ENCODE measurements around the gene PRRC2A. TPM values are rescaled to one million over a fixed set of nuclear protein-coding genes. Genes with fewer than 3 reads are reported as not detected.
A peak's percentile ranks its signal among the peaks of the same experiment; 100 is the strongest.
"Not testable (repeated sequence)": the region's sequence is repeated elsewhere in the genome, so short reads cannot be mapped to it uniquely, and the experiment has no call there.

The PRRC2A gene
- total and polyA plus RNA-seq, 3 experiments from 2014 or later, result 9.3 to 263 (median 251) TPM

GRCh38 chr6:31586599-31587281, 33.8 kb upstream of the PRRC2A start:
- Mint-ChIP-seq H3K36me3 (peaks cover 8 to 14% (median 8%) of the 10 kb centered on the region in 3 donors), H3K27ac (peak overlapping the region; percentile 87 to 99 (median 96)), H3K4me3 (peak overlapping the region; percentile 62 to 90 (median 83)), H3K27me3 (peaks cover 0 to 1% of the 10 kb centered on the region in 2 donors), H3K4me1 (peaks cover 67 to 97% (median 87%) of the 10 kb centered on the region in 3 donors), H3K9me3 (no peaks in the 10 kb centered on the region)
- Histone ChIP-seq H3K9me3 (ENCODE audit: low read length) (no peaks in the 10 kb centered on the region), H3K4me3 (ENCODE audit: low read length) (peak overlapping the region; percentile 40), H3K4me1 (ENCODE audit: insufficient read depth, low read length) (peaks cover 74% of the 10 kb centered on the region), H3K27ac (ENCODE audit: low read depth, low read length) (peak overlapping the region; percentile 18), H3K27me3 (ENCODE audit: insufficient read depth, low read length, poor library complexity, severe bottlenecking) (no peaks in the 10 kb centered on the region), H3K36me3 (ENCODE audit: insufficient read depth, low read length) (no peaks in the 10 kb centered on the region)
- POLR2A ChIA-PET, result interaction anchor here (0.7 to 2.1 kb wide), 6 partner anchors 9 to 124 kb away, joined by 3 to 8 read pairs (median 5); partner anchors contain the start of gene DDX39B
- CTCF ChIA-PET, result interaction anchor here (1.5 to 22.0 kb wide), 5 partner anchors 5 to 311 kb away, joined by 3 to 692 read pairs (median 576); partner anchors contain the start of genes ATP6V1G2, DDX39B, EHMT2 and LST1
- DNase-seq, result peak in 4 of 5 donors; percentile 33 to 56 (median 54)

GRCh38 chr6:31587791-31588777, 32.4 kb upstream of the PRRC2A start:
- H3K4me1 Mint-ChIP-seq, result peaks cover 64 to 97% (median 91%) of the 10 kb centered on the region in 3 donors
- Histone ChIP-seq H3K27me3 (ENCODE audit: insufficient read depth, low read length, poor library complexity, severe bottlenecking) (no peaks in the 10 kb centered on the region), H3K36me3 (ENCODE audit: insufficient read depth, low read length) (no peaks in the 10 kb centered on the region), H3K4me3 (ENCODE audit: low read length) (peak overlapping the region; percentile 45), H3K27ac (ENCODE audit: low read depth, low read length) (peak overlapping the region; percentile 17), H3K4me1 (ENCODE audit: insufficient read depth, low read length) (peaks cover 77% of the 10 kb centered on the region), H3K9me3 (ENCODE audit: low read length) (no peaks in the 10 kb centered on the region)
- ChIA-PET CTCF (interaction anchor here (17.7 to 22.0 kb wide), 3 partner anchors 4 to 32 kb away, joined by 576 to 692 read pairs (median 692); partner anchors contain the start of genes ATP6V1G2, DDX39B, LST1 and LTA), POLR2A (interaction anchor here (0.9 to 2.1 kb wide), 4 partner anchors 10 to 46 kb away, joined by 3 to 8 read pairs (median 5); partner anchors contain the start of genes DDX39B and TNF)
- DNase-seq, result no peak
- peaks cover 0 to 1% of the 10 kb centered on the region in 2 donors for H3K27me3 Mint-ChIP-seq
- peak overlapping the region; percentile 87 to 99 (median 96) for H3K27ac Mint-ChIP-seq
- H3K9me3 Mint-ChIP-seq, result no peaks in the 10 kb centered on the region
- peaks cover 2 to 8% (median 8%) of the 10 kb centered on the region in 3 donors for H3K36me3 Mint-ChIP-seq
- peak overlapping the region; percentile 79 to 91 (median 82) for H3K4me3 Mint-ChIP-seq

GRCh38 chr6:31588871-31589650, 31.5 kb upstream of the PRRC2A start:
- no peak overlapping the region for H3K27ac ChIP-seq (ENCODE audit: low read depth, low read length)
- Mint-ChIP-seq H3K27ac (peak overlapping the region; percentile 57 to 99 (median 95)), H3K9me3 (no peaks in the 10 kb centered on the region), H3K4me1 (peaks cover 60 to 97% (median 93%) of the 10 kb centered on the region in 3 donors), H3K36me3 (peaks cover 2 to 8% (median 8%) of the 10 kb centered on the region in 3 donors), H3K4me3 (peak overlapping the region in 6 of 7 donors; percentile 48 to 84 (median 74)), H3K27me3 (peaks cover 0 to 3% of the 10 kb centered on the region in 2 donors)
- H3K27me3 ChIP-seq (ENCODE audit: insufficient read depth, low read length, poor library complexity, severe bottlenecking), result no peaks in the 10 kb centered on the region
- H3K36me3 ChIP-seq (ENCODE audit: insufficient read depth, low read length), result no peaks in the 10 kb centered on the region
- no peak overlapping the region for H3K4me3 ChIP-seq (ENCODE audit: low read length)
- no peaks in the 10 kb centered on the region for H3K9me3 ChIP-seq (ENCODE audit: low read length)
- H3K4me1 ChIP-seq (ENCODE audit: insufficient read depth, low read length), result peaks cover 77% of the 10 kb centered on the region
- DNase-seq, result no peak
- POLR2A ChIA-PET, result no interaction called here
- CTCF ChIA-PET, result interaction anchor here (17.7 to 22.0 kb wide), 3 partner anchors 3 to 33 kb away, joined by 576 to 692 read pairs (median 692); partner anchors contain the start of genes ATP6V1G2, DDX39B, LST1 and LTA

GRCh38 chr6:31590691-31591090, 29.8 kb upstream of the PRRC2A start:
- ChIA-PET CTCF (interaction anchor here (19.7 to 22.0 kb wide), 2 partner anchors 9 to 35 kb away, joined by 576 to 692 read pairs; partner anchors contain the start of genes ATP6V1G2, DDX39B, LST1 and LTA), POLR2A (interaction anchor here (1.8 kb wide), 1 partner anchor 9 kb away, joined by 5 read pairs; the partner anchor contains the start of gene LTB)
- Mint-ChIP-seq H3K27ac (peak overlapping the region in 7 of 8 donors; percentile 57 to 99 (median 88)), H3K4me1 (peaks cover 56 to 90% (median 85%) of the 10 kb centered on the region in 3 donors), H3K4me3 (peak overlapping the region in 4 of 7 donors; percentile 29 to 96 (median 88))
- not testable (repeated sequence) for H3K4me3 ChIP-seq (ENCODE audit: low read length); H3K27me3 Mint-ChIP-seq; H3K36me3 Mint-ChIP-seq; H3K27ac ChIP-seq (ENCODE audit: low read depth, low read length); H3K9me3 Mint-ChIP-seq; H3K36me3 ChIP-seq (ENCODE audit: insufficient read depth, low read length); H3K9me3 ChIP-seq (ENCODE audit: low read length); H3K27me3 ChIP-seq (ENCODE audit: insufficient read depth, low read length, poor library complexity, severe bottlenecking); DNase-seq
- H3K4me1 ChIP-seq (ENCODE audit: insufficient read depth, low read length), result peaks cover 71% of the 10 kb centered on the region

- Mint-ChIP-seq H3K4me3 (peak overlapping the region; percentile 73 to 96 (median 89)), H3K27ac (peak overlapping the region; percentile 82 to 98 (median 93)), H3K27me3 (peaks cover 0 to 2% of the 10 kb centered on the region in 2 donors), H3K4me1 (peaks cover 50 to 89% (median 80%) of the 10 kb centered on the region in 3 donors), H3K36me3 (peaks cover 2 to 8% (median 4%) of the 10 kb centered on the region in 3 donors), H3K9me3 (no peaks in the 10 kb centered on the region)
- Histone ChIP-seq H3K27me3 (ENCODE audit: insufficient read depth, low read length, poor library complexity, severe bottlenecking) (no peaks in the 10 kb centered on the region), H3K27ac (ENCODE audit: low read depth, low read length) (peak overlapping the region; percentile 11), H3K9me3 (ENCODE audit: low read length) (no peaks in the 10 kb centered on the region), H3K4me3 (ENCODE audit: low read length) (peak overlapping the region; percentile 49), H3K36me3 (ENCODE audit: insufficient read depth, low read length) (no peaks in the 10 kb centered on the region), H3K4me1 (ENCODE audit: insufficient read depth, low read length) (peaks cover 70% of the 10 kb centered on the region)
- ChIA-PET CTCF (interaction anchor here (0.7 to 22.0 kb wide), 4 partner anchors 11 to 98 kb away, joined by 3 to 692 read pairs (median 300); partner anchors contain the start of genes ATP6V1G2, DDX39B, LST1 and LTB), POLR2A (interaction anchor here (0.7 to 3.3 kb wide), 7 partner anchors 10 to 77 kb away, joined by 3 to 70 read pairs (median 5); partner anchors contain the start of genes BAG6, LTB and LY6G5B)
- DNase-seq, result no peak
Observed at GRCh38 chr6:31592396-31592771, 28.1 kb upstream of the PRRC2A start.

GRCh38 chr6:31597006-31597405, 23.5 kb upstream of the PRRC2A start:
- Histone ChIP-seq H3K27me3 (ENCODE audit: insufficient read depth, low read length, poor library complexity, severe bottlenecking) (no peaks in the 10 kb centered on the region), H3K36me3 (ENCODE audit: insufficient read depth, low read length) (no peaks in the 10 kb centered on the region), H3K9me3 (ENCODE audit: low read length) (no peaks in the 10 kb centered on the region), H3K27ac (ENCODE audit: low read depth, low read length) (no peak overlapping the region), H3K4me3 (ENCODE audit: low read length) (no peak overlapping the region), H3K4me1 (ENCODE audit: insufficient read depth, low read length) (peaks cover 55% of the 10 kb centered on the region)
- H3K27ac Mint-ChIP-seq, result peak overlapping the region in 7 of 8 donors; percentile 48 to 86 (median 73)
- H3K9me3 Mint-ChIP-seq, result no peaks in the 10 kb centered on the region
- DNase-seq, result peak in 3 of 5 donors; percentile 64 to 80 (median 67)
- ChIA-PET CTCF (interaction anchor here (0.6 to 22.0 kb wide), 17 partner anchors 14 to 226 kb away, joined by 3 to 692 read pairs (median 5); partner anchors contain the start of genes ATP6V1G2, DDX39B, LST1 and LTA), POLR2A (interaction anchor here (0.6 to 4.8 kb wide), 8 partner anchors 15 to 102 kb away, joined by 3 to 91 read pairs (median 3); partner anchors contain the start of genes ATP6V1G2, LTB and NFKBIL1)
- H3K27me3 Mint-ChIP-seq, result peaks cover 0 to 2% of the 10 kb centered on the region in 2 donors
- peaks cover 38 to 54% (median 50%) of the 10 kb centered on the region in 3 donors for H3K4me1 Mint-ChIP-seq
- H3K36me3 Mint-ChIP-seq, result no peaks in the 10 kb centered on the region
- H3K4me3 Mint-ChIP-seq, result peak overlapping the region in 6 of 7 donors; percentile 19 to 66 (median 40)

All from CD8-positive, alpha-beta memory T cell (primary cell).